MM.1S (cell line): Measurements from ENCODE around the gene MTHFD1L.
"Not testable (repeated sequence)": the region's sequence is repeated elsewhere in the genome, so short reads cannot be mapped to it uniquely, and the experiment has no call there.

Experiments
- DNase-seq: peaks from one replicate; pipeline ENCODE4 v3.0.0-alpha.2; 2015
- H2AFZ ChIP-seq: fragments of 300-600 bp; sonication (generic); 2 replicates; pipeline ENCODE4 v1.6.0; 2016; ENCODE audit warnings: antibody characterized with exemption, low read length
- H3F3A ChIP-seq: fragments of 300-600 bp; sonication (generic); 2 replicates; pipeline ENCODE4 v1.6.1; 2016; ENCODE audit warnings: mild to moderate bottlenecking, antibody characterized with exemption, low read length, moderate library complexity, mixed read lengths; ENCODE audit not compliant: insufficient read depth
- H3K27ac ChIP-seq: fragments of 300-600 bp; sonication (generic); 2 replicates; pipeline ENCODE4 v1.5.1; 2016; ENCODE audit warnings: mild to moderate bottlenecking, low read length
- H3K27me3 ChIP-seq: fragments of 300-600 bp; sonication (generic); replicated peaks from 2 replicates; pipeline ENCODE4 v1.6.0; 2016; ENCODE audit warnings: low read length; ENCODE audit not compliant: insufficient read depth
- H3K36me3 ChIP-seq: fragments of 300-600 bp; sonication (generic); replicated peaks from 2 replicates; pipeline ENCODE4 v1.6.1; 2016; ENCODE audit warnings: mild to moderate bottlenecking, low read length, mixed read lengths; ENCODE audit not compliant: insufficient read depth
- H3K4me1 ChIP-seq: fragments of 300-600 bp; sonication (generic); 2 replicates; pipeline ENCODE4 v1.6.1; 2016; ENCODE audit warnings: low read length, mixed read lengths
- H3K4me2 ChIP-seq: fragments of 300-600 bp; sonication (generic); 2 replicates; pipeline ENCODE4 v1.6.0; 2016; ENCODE audit warnings: low read depth, low read length
- H3K4me3 ChIP-seq: fragments of 300-600 bp; sonication (generic); 2 replicates; pipeline ENCODE4 v1.5.1; 2016; ENCODE audit warnings: low read length, mixed read lengths
- H3K79me2 ChIP-seq: fragments of 300-600 bp; sonication (generic); 2 replicates; pipeline ENCODE4 v1.6.1; 2016; ENCODE audit warnings: mixed run types, low read length, mixed read lengths
- H3K9ac ChIP-seq: fragments of 300-600 bp; sonication (generic); 2 replicates; pipeline ENCODE4 v1.6.1; 2016; ENCODE audit warnings: low read length, mixed read lengths
- H3K9me2 ChIP-seq: fragments of 300-600 bp; sonication (generic); replicated peaks from 2 replicates; pipeline ENCODE4 v1.6.1; 2016; ENCODE audit warnings: mild to moderate bottlenecking, low read length, mixed read lengths; ENCODE audit not compliant: insufficient read depth
- H3K9me3 ChIP-seq: fragments of 300-600 bp; sonication (generic); replicated peaks from 2 replicates; pipeline ENCODE4 v1.6.1; 2016; ENCODE audit warnings: mild to moderate bottlenecking, low read length, mixed read lengths; ENCODE audit not compliant: insufficient read depth
- H4K20me1 ChIP-seq: fragments of 300-600 bp; sonication (generic); 2 replicates; pipeline ENCODE4 v1.6.1; 2016; ENCODE audit warnings: mild to moderate bottlenecking, low read length, moderate library complexity, mixed read lengths; ENCODE audit not compliant: insufficient read depth
- CTCF ChIP-seq: fragments of 300-600 bp; sonication (generic); IDR thresholded peaks from 2 replicates; pipeline ENCODE4 v1.5.1; 2016; ENCODE audit warnings: antibody characterized with exemption, low read length, mixed read lengths
- EZH2 ChIP-seq: fragments of 300-600 bp; sonication (generic); optimal IDR thresholded peaks from 2 replicates; pipeline ENCODE3; 2017; ENCODE audit warnings: low read depth, mild to moderate bottlenecking, antibody characterized with exemption, low read length, mixed read lengths
- EZH2phosphoT487 ChIP-seq: fragments of 300-600 bp; sonication (generic); IDR thresholded peaks from 2 replicates; pipeline ENCODE4 v1.6.1; 2018; ENCODE audit warnings: antibody characterized with exemption, low read length

Gene MTHFD1L

GRCh38 chr6:150857062-150857944 is 8.2 kb upstream of the MTHFD1L start:
- Histone ChIP-seq H2AFZ (no peak overlapping the region), H3K4me1 (no peaks in the 10 kb centered on the region), H3K4me2 (no peak overlapping the region), H3K27ac (no peak overlapping the region), H3K27me3 (no peaks in the 10 kb centered on the region), H3F3A (no peaks in the 10 kb centered on the region), H3K9ac (no peak overlapping the region), H3K4me3 (no peak overlapping the region), H3K79me2 (no peaks in the 10 kb centered on the region), H3K36me3 (no peaks in the 10 kb centered on the region), H4K20me1 (no peaks in the 10 kb centered on the region), H3K9me3 (no peaks in the 10 kb centered on the region), H3K9me2 (no peaks in the 10 kb centered on the region)
- no peak for DNase-seq
- TF ChIP-seq CTCF (no peak), EZH2 (no peak), EZH2phosphoT487 (no peak)

- no peak overlapping the region for H3K4me2 ChIP-seq
- H3K27ac ChIP-seq: no peak overlapping the region
- H3K79me2 ChIP-seq: no peaks in the 10 kb centered on the region
- H3K4me1 ChIP-seq: no peaks in the 10 kb centered on the region
- no peaks in the 10 kb centered on the region for H4K20me1 ChIP-seq
- H3K9me3 ChIP-seq: no peaks in the 10 kb centered on the region
- no peak overlapping the region for H3K4me3 ChIP-seq
- no peak overlapping the region for H2AFZ ChIP-seq
- no peak for TF ChIP-seq EZH2
- TF ChIP-seq EZH2phosphoT487: no peak
- no peak for TF ChIP-seq CTCF
- no peaks in the 10 kb centered on the region for H3K36me3 ChIP-seq
- no peaks in the 10 kb centered on the region for H3K9me2 ChIP-seq
- no peaks in the 10 kb centered on the region for H3F3A ChIP-seq
- H3K9ac ChIP-seq: no peak overlapping the region
- DNase-seq: no peak
- H3K27me3 ChIP-seq: no peaks in the 10 kb centered on the region
Measured at GRCh38 chr6:150857945-150858308, 7.6 kb upstream of the MTHFD1L start.

GRCh38 chr6:150861448-150862168 is 3.9 kb upstream of the MTHFD1L start:
- not testable (repeated sequence) for DNase-seq, H3K4me2 ChIP-seq

More at GRCh38 chr6:150861448-150862168, 3.9 kb upstream of the MTHFD1L start:
- H3K9me2 ChIP-seq, H4K20me1 ChIP-seq, H3K27me3 ChIP-seq, H3K9ac ChIP-seq, H2AFZ ChIP-seq, H3K36me3 ChIP-seq, H3K27ac ChIP-seq, H3K4me3 ChIP-seq, H3K9me3 ChIP-seq, H3F3A ChIP-seq, H3K79me2 ChIP-seq, H3K4me1 ChIP-seq: not testable (repeated sequence)
